Measurements from ENCODE around the gene ATL2. TPM values are rescaled to one million over a fixed set of nuclear protein-coding genes. Genes with fewer than 3 reads are reported as not detected.

Gene ATL2
- total RNA-seq (2021) = 66.7 and 70.9 TPM in 2 replicates
- long read RNA-seq, transcript ATL2-201 (13 exons, 2,868 nt) = major isoform, 92 of 139 reads
- long read RNA-seq, transcript ATL2-203 (12 exons, 1,905 nt) = minor isoform, 5 of 139 reads
- long read RNA-seq, partial matches to known transcripts = 14 of 139 reads
- long read RNA-seq, other reads (novel, unspliced or antisense) = 23 of 139 reads

- Histone ChIP-seq H3K79me1 (ENCODE audit: insufficient read depth, low read depth, low read length, poor library complexity, severe bottlenecking) (no peaks in the 10 kb centered on the region), H3T11ph (ENCODE audit: low read length) (no peak within 1 kb of the TSS), H3K9me3 (ENCODE audit: control insufficient read depth, low read depth, low read length) (no peaks in the 10 kb centered on the region), H3K9ac (ENCODE audit: extremely low read depth, insufficient read length, low read length) (peak within 1 kb of the TSS; percentile 93), H3K27ac (ENCODE audit: insufficient read length, low read depth, low read length) (peak within 1 kb of the TSS; percentile 20), H2BK12ac (ENCODE audit: insufficient read length, low read depth, low read length) (no peak within 1 kb of the TSS), H2AK5ac (ENCODE audit: insufficient read length, low read length) (no peak within 1 kb of the TSS), H2BK15ac (ENCODE audit: low read depth, low read length) (no peak within 1 kb of the TSS; the same call in 1 of the 2 replicates), H4K91ac (ENCODE audit: insufficient read length, low read depth, low read length) (no peak within 1 kb of the TSS), H4K20me1 (ENCODE audit: control insufficient read depth, insufficient read depth, insufficient read length) (no peaks in the 10 kb centered on the region), H3K23ac (ENCODE audit: insufficient read length, low read depth, low read length) (no peak within 1 kb of the TSS), H2BK20ac (ENCODE audit: low read depth, low read length, poor library complexity, severe bottlenecking) (no peak within 1 kb of the TSS), H2AFZ (ENCODE audit: low read length) (peak within 1 kb of the TSS; percentile 50), H2BK120ac (ENCODE audit: low read depth, low read length, poor library complexity, severe bottlenecking) (no peak within 1 kb of the TSS), H3K23me2 (ENCODE audit: insufficient read length, low read depth, low read length, poor library complexity, severe bottlenecking) (peaks cover 11% of the 10 kb centered on the region), H3K4me1 (ENCODE audit: insufficient read depth, low read length) (0 out of 2 replicates have a peak, but pooled peaks cover 2% of the 10 kb centered on the region), H3K27me3 (ENCODE audit: insufficient read depth, low read length) (no peaks in the 10 kb centered on the region), H3K56ac (ENCODE audit: insufficient read length, low read depth, low read length) (no peak within 1 kb of the TSS), H2BK5ac (ENCODE audit: insufficient read length, low read length) (no peak within 1 kb of the TSS), H3K4me2 (ENCODE audit: insufficient read depth, insufficient read length, low read length) (peak within 1 kb of the TSS; percentile 92), H3K4ac (ENCODE audit: low read depth, low read length) (no peak within 1 kb of the TSS; the same call in 1 of the 2 replicates), H4K8ac (replicated peaks; ENCODE audit: insufficient read length, low read depth, low read length) (no peak within 1 kb of the TSS), H3K79me2 (ENCODE audit: insufficient read depth, low read length) (peaks cover 35% of the 10 kb centered on the region; the same call in 1 of the 2 replicates), H3K14ac (ENCODE audit: insufficient read depth, low read length) (peak within 1 kb of the TSS; percentile 100), H4K5ac (ENCODE audit: insufficient read length, low read depth, low read length) (no peak within 1 kb of the TSS), H3K18ac (ENCODE audit: insufficient read length, low read depth, low read length) (peak within 1 kb of the TSS; percentile 99)
- H3K4me3 Mint-ChIP-seq = peak within 1 kb of the TSS; percentile 91 to 98
- peak within 1 kb of the TSS; percentile 94 to 99 (median 99) for H3K27ac Mint-ChIP-seq
- peaks cover 0 to 8% (median 0%) of the 10 kb centered on the region in 3 experiments; a peak in 2 of 7 replicates for H3K36me3 Mint-ChIP-seq (ENCODE audit: insufficient read depth in 1 of 3, low read depth in 3 of 3)
- H3K27me3 Mint-ChIP-seq (ENCODE audit: low read depth) = no peaks in the 10 kb centered on the region
- H3K9me3 Mint-ChIP-seq = no peaks in the 10 kb centered on the region; a peak in 1 of 5 replicates
- DNase-seq = peak; percentile 98
- TF ChIP-seq CTCF (conservative IDR thresholded peaks at IDR 0.05) = no peak
- peaks cover 32 to 41% of the 10 kb centered on the region in 2 experiments for H3K4me1 Mint-ChIP-seq
- no CpG with 5 or more reads among the region's 73 CpGs for WGBS (ENCODE audit: extremely low coverage, insufficient read length, low lambda C conversion rate)
Observed at GRCh38 chr2:38377050-38377828, at the start of gene ATL2. Gene ATL2 (minus strand): TSS chr2:38377273. CDS start chr2:38377260, 13 bp downstream.

All from H9 (cell line).